ENCODE data around the gene SCN9A. TPM values are rescaled to one million over a fixed set of nuclear protein-coding genes. Genes with fewer than 3 reads are reported as not detected.

The SCN9A gene
- total RNA-seq, 4 donors from 2014 or later, result 1.1 to 8.8 (median 5.2) TPM

- H3K4me1 ChIP-seq, result no peaks in the 10 kb centered on the region
- 100% methylated on average over 1 of the region's 1 CpG for WGBS
- no peak overlapping the region for H3K27ac ChIP-seq
Measured at GRCh38 chr2:166385313-166385712, 9.6 kb upstream of the SCN9A start.

GRCh38 chr2:166384774-166385173, 9.0 kb upstream of the SCN9A start:
- 65% methylated on average over 8 of the region's 8 CpGs for WGBS
- TF ChIP-seq CTCF (IDR thresholded peaks at IDR 0.05), result peak; percentile 3 to 21
- no peak for TF ChIP-seq EP300 (IDR thresholded peaks at IDR 0.05)
- Histone ChIP-seq H3K27me3 (no peaks in the 10 kb centered on the region), H3K36me3 (no peaks in the 10 kb centered on the region), H3K9me3 (no peaks in the 10 kb centered on the region), H3K4me1 (no peaks in the 10 kb centered on the region), H3K27ac (no peak overlapping the region), H3K4me3 (no peak overlapping the region)
- DNase-seq (ENCODE audit: low spot score in 2 of 2), result no peak

More at GRCh38 chr2:166385313-166385712, 9.6 kb upstream of the SCN9A start:
- DNase-seq (ENCODE audit: low spot score in 2 of 2), result no peak
- TF ChIP-seq POLR2A (IDR thresholded peaks at IDR 0.05) (no peak), CTCF (IDR thresholded peaks at IDR 0.05) (no peak), POLR2AphosphoS5 (IDR thresholded peaks at IDR 0.05) (no peak), EP300 (IDR thresholded peaks at IDR 0.05) (no peak)
- Histone ChIP-seq H3K9me3 (no peaks in the 10 kb centered on the region), H3K4me3 (no peak overlapping the region), H3K36me3 (no peaks in the 10 kb centered on the region), H3K27me3 (no peaks in the 10 kb centered on the region)

DNA sequence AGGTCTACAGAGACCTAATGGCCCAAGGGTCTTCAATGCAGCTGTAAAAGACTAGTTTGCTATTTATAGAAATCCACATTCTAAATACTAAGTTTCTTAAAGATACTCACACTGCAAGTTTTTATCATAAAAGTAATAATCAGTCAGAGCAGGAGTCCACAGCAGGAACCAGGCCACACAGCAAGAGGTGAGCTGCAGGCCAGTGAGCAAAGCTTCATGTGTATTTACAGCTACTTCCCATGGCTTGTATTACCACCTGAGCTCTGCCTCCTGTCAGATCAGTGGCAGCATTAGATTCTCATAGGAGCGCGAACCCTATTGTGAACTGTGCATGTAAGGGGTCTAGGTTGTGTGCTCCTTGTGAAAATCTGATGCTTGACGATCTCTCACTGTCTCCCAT, 6.7 kb upstream of the SCN9A start:
- no peaks in the 10 kb centered on the region for H3K4me1 ChIP-seq
- WGBS, result 93% methylated on average over 3 of the region's 3 CpGs
- no peak for TF ChIP-seq POLR2AphosphoS5 (IDR thresholded peaks at IDR 0.05)
- TF ChIP-seq CTCF (IDR thresholded peaks at IDR 0.05), result no peak
- TF ChIP-seq POLR2A (IDR thresholded peaks at IDR 0.05), result no peak
- H3K9me3 ChIP-seq, result no peaks in the 10 kb centered on the region
- no peaks in the 10 kb centered on the region for H3K27me3 ChIP-seq
- no peak overlapping the region for H3K4me3 ChIP-seq
- no peaks in the 10 kb centered on the region for H3K36me3 ChIP-seq
- H3K27ac ChIP-seq, result no peak overlapping the region
- DNase-seq (ENCODE audit: low spot score in 2 of 2), result no peak

- no peaks in the 10 kb centered on the region for H3K36me3 ChIP-seq
- no peak overlapping the region for H3K4me3 ChIP-seq
- WGBS, result 61% methylated on average over 1 of the region's 1 CpG
- no peaks in the 10 kb centered on the region for H3K9me3 ChIP-seq
- H3K27ac ChIP-seq, result no peak overlapping the region
- no peaks in the 10 kb centered on the region for H3K27me3 ChIP-seq
- no peak for TF ChIP-seq POLR2AphosphoS5 (IDR thresholded peaks at IDR 0.05)
- no peak for TF ChIP-seq POLR2A (IDR thresholded peaks at IDR 0.05)
- TF ChIP-seq EP300 (IDR thresholded peaks at IDR 0.05), result no peak
- TF ChIP-seq CTCF (IDR thresholded peaks at IDR 0.05), result no peak
- peaks cover 13% of the 10 kb centered on the region for H3K4me1 ChIP-seq
- DNase-seq (ENCODE audit: low spot score in 2 of 2), result no peak
Measured at GRCh38 chr2:166380615-166381014, 4.9 kb upstream of the SCN9A start.

DNA sequence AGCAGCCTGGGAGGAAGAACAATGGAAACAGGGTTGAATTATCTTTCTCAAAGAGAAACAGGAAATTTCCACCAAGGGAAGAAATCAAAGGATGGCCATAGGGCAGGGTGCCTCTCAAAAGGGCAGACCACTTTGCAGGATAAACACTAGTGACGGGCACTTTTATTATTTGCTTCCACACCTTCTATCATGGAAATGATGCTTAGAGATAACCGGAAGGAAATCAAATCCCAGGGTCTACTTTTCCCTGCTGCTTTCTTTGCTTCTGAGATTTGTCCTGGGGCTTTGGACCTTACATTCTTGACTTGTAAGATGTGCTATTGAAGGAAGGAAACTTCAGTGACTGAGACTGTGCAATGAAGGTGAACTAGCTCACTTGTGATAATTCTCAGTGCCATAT, 1.1 kb upstream of the SCN9A start:
- Histone ChIP-seq H3K9me3 (no peaks in the 10 kb centered on the region), H3K4me1 (peaks cover 22% of the 10 kb centered on the region), H3K36me3 (no peaks in the 10 kb centered on the region), H3K4me3 (peak overlapping the region; percentile 61), H3K27me3 (no peaks in the 10 kb centered on the region), H3K27ac (no peak overlapping the region)
- WGBS, result 33% methylated on average over 2 of the region's 2 CpGs
- DNase-seq (ENCODE audit: low spot score in 2 of 2), result no peak
- TF ChIP-seq POLR2AphosphoS5 (IDR thresholded peaks at IDR 0.05), result no peak

GRCh38 chr2:166376488-166376828, 714 bp upstream of the SCN9A start:
- no peak for DNase-seq (ENCODE audit: low spot score in 2 of 2)
- H3K4me3 ChIP-seq, result peak overlapping the region; percentile 61
- H3K4me1 ChIP-seq, result peaks cover 22% of the 10 kb centered on the region
- 3% methylated on average over 11 of the region's 11 CpGs for WGBS
- no peaks in the 10 kb centered on the region for H3K9me3 ChIP-seq
- H3K36me3 ChIP-seq, result no peaks in the 10 kb centered on the region
- H3K27ac ChIP-seq, result peak overlapping the region; percentile 2
- no peaks in the 10 kb centered on the region for H3K27me3 ChIP-seq
- no peak for TF ChIP-seq POLR2AphosphoS5 (IDR thresholded peaks at IDR 0.05)
- TF ChIP-seq EP300 (IDR thresholded peaks at IDR 0.05), result no peak
- no peak for TF ChIP-seq POLR2A (IDR thresholded peaks at IDR 0.05)
- no peak for TF ChIP-seq CTCF (IDR thresholded peaks at IDR 0.05)
